ENCODE data around the gene PABPN1.
"Not testable (repeated sequence)": the region's sequence is repeated elsewhere in the genome, so short reads cannot be mapped to it uniquely, and the experiment has no call there.

The PABPN1 gene, protein sequence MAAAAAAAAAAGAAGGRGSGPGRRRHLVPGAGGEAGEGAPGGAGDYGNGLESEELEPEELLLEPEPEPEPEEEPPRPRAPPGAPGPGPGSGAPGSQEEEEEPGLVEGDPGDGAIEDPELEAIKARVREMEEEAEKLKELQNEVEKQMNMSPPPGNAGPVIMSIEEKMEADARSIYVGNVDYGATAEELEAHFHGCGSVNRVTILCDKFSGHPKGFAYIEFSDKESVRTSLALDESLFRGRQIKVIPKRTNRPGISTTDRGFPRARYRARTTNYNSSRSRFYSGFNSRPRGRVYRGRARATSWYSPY

GRCh38 chr14:23320584-23321571, at the start of gene PABPN1:
TSS of gene PABPN1 (plus strand) at chr14:23321457. CDS start at chr14:23321470, 13 bp downstream.
- peak within 1 kb of the TSS; percentile 88 for H3K4me3 Mint-ChIP-seq
- peak within 1 kb of the TSS; percentile 92 for H3K27ac Mint-ChIP-seq
- H3K27me3 Mint-ChIP-seq (ENCODE audit: low read depth), result no peaks in the 10 kb centered on the region
- DNase-seq (ENCODE audit: low spot score), result peak; percentile 98
- H3K9me3 Mint-ChIP-seq, result peaks cover 11% of the 10 kb centered on the region
- peaks cover 40% of the 10 kb centered on the region for H3K36me3 Mint-ChIP-seq (ENCODE audit: low read depth)
- H3K4me1 Mint-ChIP-seq (ENCODE audit: low read depth), result peaks cover 21% of the 10 kb centered on the region

DNA sequence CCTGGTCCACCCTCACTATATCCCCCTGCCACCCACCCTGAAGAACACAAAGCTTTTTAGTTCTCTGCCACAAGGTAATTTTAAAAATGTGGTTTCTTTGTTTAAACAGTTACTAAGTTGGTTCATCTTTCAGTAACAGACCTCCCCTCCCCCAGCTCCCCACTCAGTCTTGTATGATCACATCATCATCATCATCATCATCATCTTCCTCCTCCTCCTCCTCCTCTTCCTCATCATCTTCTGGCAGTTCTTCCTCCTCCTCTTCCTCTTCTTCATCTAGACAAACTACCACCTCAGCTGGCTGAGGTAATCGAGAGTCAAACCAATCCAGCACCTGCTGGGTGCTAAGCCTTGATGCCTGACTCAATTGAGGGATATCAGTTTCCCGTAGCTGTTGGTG, 45.8 kb upstream of the PABPN1 start:
- H3K9me3 Mint-ChIP-seq, result no peaks in the 10 kb centered on the region

DNA sequence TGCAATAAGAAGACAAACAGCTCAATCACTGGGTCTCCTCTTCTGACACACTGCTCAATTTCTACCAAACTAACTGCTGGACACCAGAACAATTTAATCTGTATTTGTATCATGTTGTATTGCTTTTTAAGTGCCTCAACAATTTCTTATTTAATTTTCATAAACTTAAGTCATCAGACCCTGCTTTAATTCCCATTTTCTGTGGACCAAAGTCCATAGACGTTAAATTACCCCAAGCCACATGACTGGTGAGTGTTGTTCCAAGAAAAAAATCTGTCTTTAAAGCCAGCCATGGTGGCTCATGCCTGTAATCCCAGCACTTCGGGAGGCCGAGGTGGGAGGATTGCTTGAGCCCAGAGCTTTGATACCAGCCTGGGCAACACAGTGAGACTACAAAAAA, 44.1 kb upstream of the PABPN1 start:
- Mint-ChIP-seq H3K36me3 (ENCODE audit: low read depth) (peaks cover 5% of the 10 kb centered on the region), H3K4me3 (no peak overlapping the region), H3K27me3 (ENCODE audit: low read depth) (no peaks in the 10 kb centered on the region), H3K9me3 (no peaks in the 10 kb centered on the region), H3K4me1 (ENCODE audit: low read depth) (no peaks in the 10 kb centered on the region), H3K27ac (no peak overlapping the region)
- no peak for DNase-seq (ENCODE audit: low spot score)

More for the DNA sequence above, 45.8 kb upstream of the PABPN1 start:
- no peak for DNase-seq (ENCODE audit: low spot score)
- Mint-ChIP-seq H3K4me1 (ENCODE audit: low read depth) (no peaks in the 10 kb centered on the region), H3K27me3 (ENCODE audit: low read depth) (no peaks in the 10 kb centered on the region), H3K27ac (no peak overlapping the region), H3K4me3 (no peak overlapping the region), H3K36me3 (ENCODE audit: low read depth) (peaks cover 5% of the 10 kb centered on the region)

GRCh38 chr14:23277928-23278327, 43.3 kb upstream of the PABPN1 start:
- H3K4me1 Mint-ChIP-seq (ENCODE audit: low read depth); H3K27ac Mint-ChIP-seq; DNase-seq (ENCODE audit: low spot score); H3K4me3 Mint-ChIP-seq; H3K9me3 Mint-ChIP-seq; H3K27me3 Mint-ChIP-seq (ENCODE audit: low read depth); H3K36me3 Mint-ChIP-seq (ENCODE audit: low read depth): not testable (repeated sequence)

- no peak overlapping the region for H3K4me3 Mint-ChIP-seq
- H3K27me3 Mint-ChIP-seq (ENCODE audit: low read depth), result no peaks in the 10 kb centered on the region
- no peak overlapping the region for H3K27ac Mint-ChIP-seq
- peaks cover 9% of the 10 kb centered on the region for H3K4me1 Mint-ChIP-seq (ENCODE audit: low read depth)
- DNase-seq (ENCODE audit: low spot score), result no peak
- peaks cover 2% of the 10 kb centered on the region for H3K36me3 Mint-ChIP-seq (ENCODE audit: low read depth)
- no peaks in the 10 kb centered on the region for H3K9me3 Mint-ChIP-seq
These were observed 40.0 kb upstream of the PABPN1 start for GRCh38 chr14:23281247-23281646.

GRCh38 chr14:23284654-23285529, 36.4 kb upstream of the PABPN1 start:
- peaks cover 19% of the 10 kb centered on the region for H3K4me1 Mint-ChIP-seq (ENCODE audit: low read depth)
- H3K27me3 Mint-ChIP-seq (ENCODE audit: low read depth), result no peaks in the 10 kb centered on the region
- peak overlapping the region; percentile 87 for H3K27ac Mint-ChIP-seq
- peaks cover 2% of the 10 kb centered on the region for H3K36me3 Mint-ChIP-seq (ENCODE audit: low read depth)
- H3K4me3 Mint-ChIP-seq, result peak overlapping the region; percentile 98
- H3K9me3 Mint-ChIP-seq, result no peaks in the 10 kb centered on the region
- DNase-seq (ENCODE audit: low spot score), result no peak

GRCh38 chr14:23285530-23286019, 35.7 kb upstream of the PABPN1 start:
- peaks cover 19% of the 10 kb centered on the region for H3K4me1 Mint-ChIP-seq (ENCODE audit: low read depth)
- no peak for DNase-seq (ENCODE audit: low spot score)
- H3K4me3 Mint-ChIP-seq, result peak overlapping the region; percentile 98
- H3K27me3 Mint-ChIP-seq (ENCODE audit: low read depth), result no peaks in the 10 kb centered on the region
- peaks cover 2% of the 10 kb centered on the region for H3K36me3 Mint-ChIP-seq (ENCODE audit: low read depth)
- peak overlapping the region; percentile 87 for H3K27ac Mint-ChIP-seq
- H3K9me3 Mint-ChIP-seq, result no peaks in the 10 kb centered on the region

GRCh38 chr14:23286020-23286901, 35.0 kb upstream of the PABPN1 start, which contains the start of gene HOMEZ:
TSS of gene HOMEZ (minus strand) at chr14:23286132. CDS start at chr14:23285952, 180 bp downstream.
- Mint-ChIP-seq H3K27ac (peak within 1 kb of the TSS; percentile 94), H3K4me3 (peak within 1 kb of the TSS; percentile 98), H3K9me3 (no peaks in the 10 kb centered on the region), H3K36me3 (ENCODE audit: low read depth) (peaks cover 2% of the 10 kb centered on the region), H3K27me3 (ENCODE audit: low read depth) (no peaks in the 10 kb centered on the region), H3K4me1 (ENCODE audit: low read depth) (peaks cover 19% of the 10 kb centered on the region)
- peak; percentile 99 for DNase-seq (ENCODE audit: low spot score)

DNA sequence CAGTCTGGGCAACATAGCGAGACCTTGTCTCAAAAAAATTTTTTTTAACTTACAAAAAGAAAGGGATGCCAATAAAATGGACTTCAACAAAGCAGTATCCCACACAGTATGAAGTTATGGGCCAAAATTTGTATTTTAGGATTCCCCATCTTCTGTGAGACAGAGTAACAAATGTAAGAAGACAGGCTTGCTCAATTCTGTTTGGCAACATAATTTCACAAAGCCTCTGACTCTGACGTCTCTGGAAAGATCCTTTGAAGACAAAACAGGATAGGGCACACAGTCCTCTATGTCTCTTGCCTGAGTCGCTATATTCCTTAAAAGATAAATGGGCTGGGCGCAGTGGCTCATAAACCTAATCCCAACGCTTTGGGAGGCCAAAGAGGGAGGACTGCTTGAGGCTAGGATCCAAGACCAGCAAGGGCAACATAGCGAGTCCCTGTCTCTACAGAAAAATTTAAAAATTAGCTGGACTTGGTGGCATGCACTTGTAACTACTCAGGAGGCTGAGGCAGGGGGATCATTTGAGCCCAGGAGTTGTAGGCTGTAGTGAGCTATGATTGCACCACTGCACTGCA, 34.3 kb upstream of the PABPN1 start:
- DNase-seq (ENCODE audit: low spot score), result no peak
- Mint-ChIP-seq H3K4me3 (peak overlapping the region; percentile 98), H3K4me1 (ENCODE audit: low read depth) (peaks cover 19% of the 10 kb centered on the region), H3K36me3 (ENCODE audit: low read depth) (peaks cover 2% of the 10 kb centered on the region), H3K9me3 (no peaks in the 10 kb centered on the region), H3K27me3 (ENCODE audit: low read depth) (no peaks in the 10 kb centered on the region), H3K27ac (peak overlapping the region; percentile 94)

DNA sequence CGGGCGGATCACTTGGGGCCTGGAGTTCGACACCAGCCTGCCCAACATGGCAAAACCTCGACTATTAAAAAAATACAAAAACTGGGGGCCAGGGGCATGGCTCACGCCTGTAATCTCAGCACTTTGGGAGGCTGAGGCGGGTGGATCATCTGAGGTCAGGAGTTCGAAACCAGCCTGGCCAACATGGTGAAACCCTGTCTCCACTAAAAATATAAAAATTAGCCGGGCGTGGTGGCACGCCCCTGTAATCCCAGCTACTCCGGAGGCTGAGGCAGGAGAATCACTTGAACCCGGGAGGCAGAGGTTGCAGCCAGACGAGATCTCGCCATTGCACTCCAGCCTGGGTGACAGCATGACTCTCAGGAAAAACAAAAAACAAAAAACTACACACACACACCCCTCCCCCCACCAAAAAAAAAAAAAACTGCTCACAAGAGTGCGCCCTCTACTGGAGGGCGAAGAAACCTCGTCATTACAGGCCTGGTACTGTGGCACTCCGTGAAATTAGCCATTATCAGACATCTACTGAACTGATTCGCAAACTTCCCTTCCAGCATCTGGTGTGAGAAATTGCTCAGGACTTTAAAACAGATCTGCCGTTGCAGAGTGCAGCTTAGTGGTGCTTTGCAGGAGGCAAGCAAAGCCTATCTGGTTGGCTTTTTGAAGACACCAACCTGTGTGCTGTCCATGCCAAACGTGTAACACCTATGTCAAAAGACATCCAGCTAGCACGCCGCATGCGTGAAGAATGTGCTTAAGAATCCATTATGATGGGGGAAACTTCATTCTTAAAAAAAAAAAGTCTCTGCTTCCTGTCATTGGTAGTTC, 26.3 kb upstream of the PABPN1 start:
- peaks cover 16% of the 10 kb centered on the region for H3K4me1 Mint-ChIP-seq (ENCODE audit: low read depth)
- peak overlapping the region; percentile 3 for H3K4me3 Mint-ChIP-seq
- H3K9me3 Mint-ChIP-seq, result no peaks in the 10 kb centered on the region
- peak overlapping the region; percentile 67 for H3K27ac Mint-ChIP-seq
- no peaks in the 10 kb centered on the region for H3K27me3 Mint-ChIP-seq (ENCODE audit: low read depth)
- peak; percentile 44 for DNase-seq (ENCODE audit: low spot score)
- H3K36me3 Mint-ChIP-seq (ENCODE audit: low read depth), result peaks cover 24% of the 10 kb centered on the region

- Mint-ChIP-seq H3K27ac (no peak overlapping the region), H3K27me3 (ENCODE audit: low read depth) (no peaks in the 10 kb centered on the region)
These were observed 25.1 kb upstream of the PABPN1 start for GRCh38 chr14:23296012-23296777.

More at GRCh38 chr14:23296012-23296777, 25.1 kb upstream of the PABPN1 start:
- DNase-seq (ENCODE audit: low spot score), result no peak
- Mint-ChIP-seq H3K36me3 (ENCODE audit: low read depth) (peaks cover 24% of the 10 kb centered on the region), H3K4me3 (no peak overlapping the region), H3K4me1 (ENCODE audit: low read depth) (peaks cover 22% of the 10 kb centered on the region), H3K9me3 (no peaks in the 10 kb centered on the region)
